GM21737 (cell line): ENCODE data around the gene SYTL1.

Experiments
- ATAC-seq: cut with Tn5 transposase; IDR thresholded peaks from one replicate; pipeline ENCODE4 v1.9.1; 2021; ENCODE audit warnings: mild to moderate bottlenecking, moderate library complexity; ENCODE audit not compliant: unreplicated experiment

The SYTL1 gene

DNA sequence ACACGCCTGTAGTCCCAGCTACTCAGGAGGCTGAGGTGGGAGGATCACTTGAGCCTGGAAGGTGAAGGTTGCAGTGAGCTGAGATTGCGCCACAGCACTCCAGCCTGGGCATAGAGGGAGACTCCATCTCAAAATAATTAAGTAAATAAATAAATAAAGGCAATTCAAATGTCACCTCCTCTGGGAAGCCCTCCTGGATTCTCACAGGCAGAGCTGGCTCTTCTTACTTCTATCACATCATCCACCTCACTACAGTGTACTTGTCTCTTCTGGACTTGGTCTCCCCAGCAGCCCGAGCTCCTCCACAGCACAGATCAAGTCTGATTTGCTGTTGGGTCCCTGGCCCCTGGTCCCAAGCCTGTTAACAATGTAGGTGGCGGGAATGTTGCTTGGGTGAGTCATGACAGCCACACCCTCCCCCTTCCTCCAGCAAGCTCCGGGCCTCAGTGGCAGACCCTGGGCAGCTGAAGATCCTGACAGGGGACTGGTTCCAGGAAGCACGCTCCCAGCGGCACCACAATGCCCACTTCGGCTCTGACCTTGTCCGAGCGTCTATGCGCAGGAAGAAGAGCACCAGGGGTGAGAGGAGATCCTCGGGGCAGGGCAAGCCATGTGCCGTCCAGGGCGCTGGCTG lies 5.3 kb downstream of the SYTL1 start:
- no peak for ATAC-seq

DNA sequence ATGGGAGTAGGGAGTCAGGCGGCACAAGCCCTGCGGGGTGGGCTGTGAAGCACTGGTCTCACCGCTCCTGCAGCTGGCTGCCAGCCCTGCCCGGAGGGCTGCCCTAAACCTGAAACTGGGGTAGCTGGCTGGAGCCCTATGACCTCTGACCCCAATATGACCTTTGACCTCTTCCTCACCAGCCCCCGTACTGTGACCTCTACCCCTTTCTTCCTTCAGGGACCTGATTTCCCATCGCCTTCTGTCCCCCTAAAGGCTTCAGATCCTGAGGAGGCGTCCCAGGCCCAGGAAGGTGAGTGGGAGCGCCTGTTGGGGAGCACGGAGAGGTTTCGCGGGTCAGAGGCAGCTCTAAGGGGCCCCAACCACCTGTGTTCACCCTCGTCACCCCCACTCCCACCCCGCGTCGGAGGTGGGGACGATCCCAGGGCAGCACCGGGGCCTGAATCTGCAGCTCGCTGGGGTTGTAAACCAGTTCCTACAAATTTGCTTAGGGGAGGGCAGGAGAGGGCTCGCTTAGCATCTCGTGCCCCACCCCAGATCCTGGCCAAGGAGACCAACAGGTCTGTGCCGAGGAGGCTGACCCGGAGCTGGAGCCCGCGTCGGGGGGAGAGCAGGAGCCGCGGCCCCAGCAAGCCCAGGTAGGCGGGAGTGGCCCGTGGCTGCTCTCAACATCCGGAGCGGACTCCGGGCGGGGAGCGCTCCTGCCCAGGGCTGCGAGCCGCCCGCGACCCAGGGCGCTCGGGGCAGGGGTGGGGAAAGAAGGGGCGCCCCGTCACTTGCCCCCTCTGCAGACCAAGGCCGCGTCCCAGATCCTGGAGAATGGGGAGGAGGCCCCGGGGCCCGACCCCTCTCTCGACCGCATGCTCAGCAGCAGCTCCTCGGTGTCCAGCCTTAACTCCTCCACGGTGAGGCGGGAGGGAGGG lies 7.3 kb downstream of the SYTL1 start:
- ATAC-seq, result no peak

DNA sequence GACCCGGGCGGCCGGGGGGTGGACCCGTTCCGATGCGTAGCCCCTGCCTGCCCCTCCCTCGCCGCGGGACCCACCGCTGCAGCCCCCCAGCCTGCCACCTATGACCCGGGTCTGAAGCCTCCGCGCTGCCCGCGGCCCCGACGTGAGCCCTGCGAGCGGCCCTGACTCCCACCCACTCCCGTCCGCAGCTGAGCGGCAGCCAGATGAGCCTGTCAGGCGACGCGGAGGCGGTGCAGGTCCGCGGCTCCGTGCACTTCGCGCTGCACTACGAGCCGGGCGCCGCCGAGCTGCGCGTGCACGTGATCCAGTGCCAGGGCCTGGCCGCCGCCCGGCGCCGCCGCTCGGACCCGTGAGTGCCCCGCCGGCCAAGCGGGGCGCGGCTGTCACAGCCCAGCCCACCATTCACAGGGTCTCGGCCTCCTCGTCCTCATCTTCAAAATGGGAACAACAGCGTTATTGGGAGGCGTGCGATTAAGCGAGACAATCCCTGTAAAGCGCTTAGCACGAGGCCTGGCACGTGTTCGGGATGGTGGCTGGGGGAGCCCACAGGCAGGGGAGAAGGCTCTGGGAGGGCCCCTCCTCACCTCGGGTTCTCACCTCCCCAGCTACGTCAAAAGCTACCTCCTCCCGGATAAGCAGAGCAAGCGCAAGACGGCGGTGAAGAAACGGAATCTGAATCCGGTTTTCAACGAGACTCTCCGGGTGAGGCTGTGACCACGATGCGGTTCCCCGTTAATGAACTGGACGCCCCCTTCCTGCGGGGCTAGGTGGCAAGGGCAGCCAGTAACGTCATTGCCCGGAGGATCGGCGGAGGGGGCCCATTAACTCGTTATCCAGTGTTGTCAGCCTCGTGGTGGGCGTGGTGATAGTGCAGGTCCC lies 8.2 kb downstream of the SYTL1 start:
- ATAC-seq, result no peak

DNA sequence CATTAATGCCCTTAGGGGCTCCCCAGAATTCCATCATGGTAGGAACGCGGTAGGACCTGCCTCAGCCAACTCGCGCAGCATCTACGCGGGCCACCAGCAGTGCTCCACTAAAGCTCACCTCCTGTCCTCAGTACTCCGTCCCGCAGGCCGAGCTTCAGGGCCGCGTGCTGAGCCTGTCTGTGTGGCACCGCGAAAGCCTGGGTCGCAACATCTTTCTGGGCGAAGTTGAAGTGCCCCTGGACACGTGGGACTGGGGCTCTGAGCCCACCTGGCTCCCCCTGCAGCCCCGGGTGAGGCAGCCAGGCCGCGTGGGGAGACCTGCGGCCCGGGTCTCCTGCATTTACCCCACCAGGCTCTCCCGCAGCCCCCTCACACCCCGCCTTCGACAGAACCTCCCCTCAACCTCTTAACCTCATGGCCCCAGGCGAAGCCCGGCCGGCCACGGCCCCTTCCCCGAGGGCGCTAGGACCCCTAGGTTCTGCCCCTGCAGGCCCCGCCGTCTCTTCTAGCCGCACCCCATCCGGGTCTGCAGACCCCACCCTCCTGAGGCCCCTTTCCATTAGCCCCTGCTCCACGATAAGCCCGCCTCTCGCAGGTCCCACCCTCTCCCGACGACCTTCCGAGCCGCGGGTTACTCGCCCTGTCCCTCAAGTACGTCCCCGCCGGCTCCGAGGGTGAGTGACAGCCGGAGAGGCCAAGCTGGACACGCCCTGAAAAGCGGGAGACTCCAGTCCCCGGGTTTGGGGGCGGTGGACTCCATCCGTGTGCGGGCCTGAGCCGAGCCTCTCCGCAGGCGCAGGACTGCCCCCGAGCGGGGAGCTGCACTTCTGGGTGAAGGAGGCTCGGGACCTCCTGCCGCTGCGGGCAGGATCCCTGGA lies 9.1 kb downstream of the SYTL1 start:
- no peak for ATAC-seq

DNA sequence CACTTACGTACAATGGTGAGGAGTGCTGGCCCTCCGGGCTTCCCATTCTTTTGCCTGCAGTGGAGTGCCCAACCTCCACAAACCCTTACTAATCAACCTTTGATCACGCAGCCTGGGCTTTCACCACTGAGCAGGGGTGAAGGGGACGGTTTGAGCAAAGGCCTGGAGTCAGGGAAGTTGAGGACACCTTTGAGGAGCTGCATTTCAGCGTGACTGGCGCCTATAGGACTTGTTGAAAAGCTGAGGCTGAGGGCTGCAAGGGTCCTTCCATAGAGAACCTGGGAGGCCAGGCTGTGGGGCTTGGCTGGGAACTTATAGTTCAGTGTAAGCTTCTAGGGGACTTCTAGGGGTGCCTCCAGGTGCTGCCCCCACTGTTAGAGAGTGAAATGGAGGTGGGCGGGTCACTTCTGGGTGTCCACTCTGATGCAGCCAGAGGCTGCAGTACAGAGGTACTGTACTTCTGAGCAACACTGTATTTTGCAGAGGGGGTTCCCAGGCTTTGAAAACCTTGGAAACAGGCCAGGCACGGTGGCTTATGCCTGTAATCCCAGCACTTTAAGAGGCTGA lies 9.8 kb downstream of the SYTL1 start:
- no peak for ATAC-seq

DNA sequence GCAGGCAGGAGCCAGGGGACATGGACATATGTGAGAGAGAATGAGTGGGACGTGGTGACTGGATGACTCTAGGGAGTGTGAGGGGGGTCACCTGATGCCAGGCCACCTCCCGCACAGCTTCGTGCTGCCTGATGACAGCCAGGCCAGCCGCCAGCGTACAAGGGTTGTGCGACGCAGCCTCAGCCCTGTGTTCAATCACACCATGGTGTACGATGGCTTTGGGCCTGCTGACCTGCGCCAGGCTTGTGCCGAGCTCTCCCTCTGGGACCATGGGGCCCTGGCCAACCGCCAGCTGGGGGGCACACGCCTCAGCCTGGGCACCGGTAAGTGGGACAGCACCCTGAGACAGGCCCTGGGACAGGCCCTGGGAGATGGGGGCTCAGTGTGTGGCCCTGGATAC lies 11.3 kb downstream of the SYTL1 start:
- ATAC-seq, result no peak

DNA sequence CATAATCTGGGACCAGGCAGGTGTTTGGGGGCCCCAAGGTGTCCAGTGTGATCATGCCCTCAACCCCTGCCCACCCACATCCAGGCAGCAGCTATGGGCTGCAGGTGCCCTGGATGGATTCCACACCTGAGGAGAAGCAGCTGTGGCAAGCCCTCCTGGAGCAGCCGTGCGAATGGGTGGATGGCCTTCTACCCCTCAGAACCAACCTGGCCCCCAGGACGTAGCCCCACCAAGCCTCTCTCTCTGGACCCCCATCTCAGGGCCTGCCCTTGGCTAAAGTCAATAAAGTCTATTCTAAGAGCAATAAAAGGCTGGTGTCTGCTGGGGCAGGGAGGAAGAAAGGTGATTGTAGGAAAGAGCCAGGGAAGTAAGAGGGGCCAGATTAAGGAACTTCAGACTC lies 11.8 kb downstream of the SYTL1 start:
- ATAC-seq, result no peak

DNA sequence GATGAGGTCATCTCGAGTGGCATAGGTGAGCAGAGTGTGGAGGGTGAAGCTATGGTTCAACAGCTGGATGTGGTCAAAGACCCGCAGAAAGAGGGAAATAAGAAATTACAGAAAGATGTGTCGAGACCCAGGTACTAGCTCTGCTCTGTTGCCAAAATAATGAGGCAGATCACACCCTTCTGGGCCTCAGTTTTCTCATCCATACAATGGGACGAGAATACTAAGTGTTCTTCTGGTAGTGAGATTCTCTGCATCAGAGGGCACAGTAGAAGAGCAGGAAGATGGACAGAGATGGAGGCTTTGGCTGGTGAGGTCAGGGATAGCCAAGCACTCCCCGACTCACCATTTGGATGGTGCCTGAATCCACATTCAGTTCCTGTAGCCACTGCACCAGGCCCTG lies 13.9 kb downstream of the SYTL1 start:
- ATAC-seq, result no peak

DNA sequence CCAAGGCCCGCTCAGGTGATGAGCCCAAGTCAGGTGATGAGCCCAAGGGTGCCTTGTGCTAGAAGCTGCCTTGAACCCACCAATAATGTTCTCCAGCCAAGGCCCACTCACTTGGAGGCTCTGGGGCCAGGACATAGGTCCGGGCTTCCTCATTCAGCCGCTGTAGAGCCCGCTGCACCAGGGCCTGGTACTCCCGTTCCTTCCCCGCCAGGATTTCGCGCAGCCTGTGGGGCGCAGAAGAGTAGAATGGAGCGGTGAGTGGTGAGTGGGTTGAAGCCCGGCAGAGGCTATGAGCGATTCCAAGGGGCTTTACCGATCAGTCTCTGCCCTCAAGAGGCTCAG lies 14.4 kb downstream of the SYTL1 start:
- ATAC-seq, result no peak

DNA sequence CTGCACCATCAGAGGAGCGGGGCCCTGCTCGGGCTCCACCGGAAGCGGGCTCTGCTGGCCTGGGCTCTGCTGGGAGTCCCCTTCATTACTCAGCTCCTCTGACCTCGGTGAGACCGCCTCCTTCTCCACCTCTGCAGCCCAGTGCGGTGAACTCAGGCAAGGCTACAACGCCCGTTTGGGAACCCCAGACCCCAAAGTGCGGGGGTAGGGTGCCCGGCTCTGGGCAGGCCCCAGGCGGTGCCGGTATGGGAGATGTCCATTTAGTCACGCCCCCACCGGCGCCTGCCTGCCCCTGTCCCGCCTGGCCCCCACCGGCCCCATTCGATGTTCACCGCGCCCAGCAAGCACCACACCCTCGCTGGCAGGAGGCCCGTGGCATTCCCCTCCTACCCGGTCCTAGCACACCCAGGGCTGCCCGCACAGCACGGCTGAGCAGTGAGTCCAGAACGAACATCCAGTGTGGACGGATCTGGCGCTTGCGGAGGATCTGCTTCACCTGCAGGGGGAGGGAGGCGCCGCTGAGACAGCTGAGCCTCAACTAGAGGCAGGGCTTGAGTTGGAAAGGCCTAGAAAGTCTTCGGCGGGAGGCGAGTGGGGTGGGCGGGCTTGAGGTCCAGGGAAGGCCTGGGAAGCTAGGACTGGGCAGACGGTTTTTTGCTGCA lies 14.9 kb downstream of the SYTL1 start:
- ATAC-seq, result no peak

DNA sequence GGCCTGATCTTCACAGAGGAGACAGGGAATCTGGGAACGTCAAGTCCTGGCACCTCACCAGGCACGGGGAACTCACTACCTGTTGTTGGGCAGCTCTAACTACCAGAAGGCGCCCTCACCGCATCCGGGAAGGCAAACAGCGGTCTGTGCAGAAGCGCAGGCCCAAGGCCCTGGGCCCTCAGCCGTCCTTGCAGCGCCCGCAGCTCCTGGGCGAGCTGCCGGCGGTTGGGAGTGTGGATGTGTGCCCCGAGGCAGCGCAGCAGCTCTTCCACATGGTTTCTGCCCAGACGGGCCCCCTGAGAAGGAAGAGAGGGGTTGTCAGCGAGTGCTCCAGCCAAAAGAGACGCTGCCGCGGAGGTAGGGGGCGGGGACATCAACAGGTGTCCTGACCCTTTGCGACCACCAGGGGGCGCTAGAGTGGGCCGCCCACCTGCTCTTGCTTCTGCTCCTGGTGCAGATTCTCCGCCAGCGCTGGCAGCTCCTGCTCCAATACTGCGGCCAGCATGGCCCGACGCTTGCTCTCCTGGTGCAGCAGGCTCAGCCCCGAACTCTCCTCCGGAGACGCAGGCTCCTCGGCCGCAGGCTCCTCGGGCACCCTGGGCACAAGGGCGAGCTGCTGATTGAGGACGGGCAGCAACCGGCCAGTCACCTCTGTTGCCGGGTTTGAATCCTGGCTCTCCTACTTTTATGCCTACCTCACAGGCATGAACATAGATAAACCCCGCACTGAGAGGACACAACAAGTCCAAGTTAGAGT lies 15.6 kb downstream of the SYTL1 start:
- no peak for ATAC-seq

DNA sequence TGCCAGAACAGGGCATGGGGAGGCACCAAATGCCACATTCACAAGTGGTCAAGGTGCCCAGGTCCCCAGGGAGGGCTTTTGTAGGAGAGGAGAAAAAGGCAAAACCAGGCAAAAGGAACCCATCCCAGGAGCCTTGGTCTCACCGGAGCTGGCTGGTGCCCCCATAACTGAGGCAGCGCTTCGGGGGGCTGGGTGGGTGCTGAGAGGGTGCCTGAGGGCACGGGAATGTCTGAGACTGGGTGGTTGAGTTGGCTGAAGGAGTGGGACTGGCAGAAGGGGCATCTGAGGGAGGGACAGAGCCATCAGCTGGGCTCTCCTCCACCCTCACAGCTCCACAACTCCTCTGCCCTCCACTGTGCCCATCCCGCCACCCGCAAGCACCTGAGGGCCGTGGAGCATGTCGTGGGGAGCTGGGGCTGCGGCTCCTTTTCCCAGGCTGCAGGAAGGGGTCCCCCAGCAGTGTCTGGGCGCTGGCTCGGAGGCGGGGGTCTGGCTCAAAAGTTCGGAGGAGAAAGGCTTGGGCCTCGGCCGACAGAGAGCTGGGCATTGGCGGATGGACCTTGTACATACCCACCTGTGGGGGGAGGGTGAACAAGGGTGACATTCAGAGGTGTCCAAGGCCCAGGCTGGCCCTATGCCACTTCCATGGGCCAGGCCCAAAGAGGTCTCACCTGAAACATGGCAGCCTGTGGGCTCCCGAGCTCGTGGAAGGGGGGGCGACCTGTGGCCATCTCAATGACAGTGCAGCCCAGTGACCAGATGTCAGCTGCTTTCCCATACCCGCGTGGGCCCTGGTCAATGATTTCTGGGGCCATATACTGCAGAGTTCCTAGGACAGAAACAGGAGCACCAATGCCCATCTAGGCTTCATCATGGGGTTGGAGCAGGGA lies 16.5 kb downstream of the SYTL1 start:
- no peak for ATAC-seq

DNA sequence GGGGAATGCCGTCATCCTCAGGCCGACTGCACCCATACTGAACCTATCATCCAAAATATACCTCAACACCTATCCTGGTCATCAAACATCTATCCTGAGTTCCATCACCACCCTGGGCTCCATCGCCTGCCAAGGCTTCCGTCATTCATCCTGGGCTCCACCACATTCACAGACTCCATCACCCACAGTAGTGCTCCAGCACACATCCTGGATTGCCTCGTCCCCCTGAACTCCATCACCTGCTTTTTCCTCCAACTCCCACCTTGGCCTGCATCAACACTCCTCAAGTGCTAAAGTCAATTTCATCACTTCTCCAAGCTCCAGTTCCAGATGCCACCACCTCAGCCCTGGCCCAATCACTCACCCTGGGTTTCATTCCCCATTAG lies 17.1 kb downstream of the SYTL1 start:
- ATAC-seq, result no peak

DNA sequence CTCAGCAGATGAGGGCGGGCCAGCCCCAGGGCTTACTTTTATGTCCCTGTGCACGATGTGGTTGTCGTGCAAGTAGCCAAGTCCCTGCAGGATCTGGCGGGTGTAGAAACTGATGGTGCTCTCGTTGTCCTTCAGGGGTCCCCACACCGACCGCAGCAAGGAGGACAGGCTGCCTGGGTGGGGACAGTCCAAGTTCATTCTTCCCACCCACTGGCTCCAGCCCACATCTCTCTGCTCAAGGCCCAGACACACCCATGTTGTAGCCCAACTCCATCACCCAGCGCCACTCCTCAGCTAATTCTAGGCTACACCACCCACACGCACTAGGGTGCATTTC lies 18.0 kb downstream of the SYTL1 start:
- no peak for ATAC-seq

DNA sequence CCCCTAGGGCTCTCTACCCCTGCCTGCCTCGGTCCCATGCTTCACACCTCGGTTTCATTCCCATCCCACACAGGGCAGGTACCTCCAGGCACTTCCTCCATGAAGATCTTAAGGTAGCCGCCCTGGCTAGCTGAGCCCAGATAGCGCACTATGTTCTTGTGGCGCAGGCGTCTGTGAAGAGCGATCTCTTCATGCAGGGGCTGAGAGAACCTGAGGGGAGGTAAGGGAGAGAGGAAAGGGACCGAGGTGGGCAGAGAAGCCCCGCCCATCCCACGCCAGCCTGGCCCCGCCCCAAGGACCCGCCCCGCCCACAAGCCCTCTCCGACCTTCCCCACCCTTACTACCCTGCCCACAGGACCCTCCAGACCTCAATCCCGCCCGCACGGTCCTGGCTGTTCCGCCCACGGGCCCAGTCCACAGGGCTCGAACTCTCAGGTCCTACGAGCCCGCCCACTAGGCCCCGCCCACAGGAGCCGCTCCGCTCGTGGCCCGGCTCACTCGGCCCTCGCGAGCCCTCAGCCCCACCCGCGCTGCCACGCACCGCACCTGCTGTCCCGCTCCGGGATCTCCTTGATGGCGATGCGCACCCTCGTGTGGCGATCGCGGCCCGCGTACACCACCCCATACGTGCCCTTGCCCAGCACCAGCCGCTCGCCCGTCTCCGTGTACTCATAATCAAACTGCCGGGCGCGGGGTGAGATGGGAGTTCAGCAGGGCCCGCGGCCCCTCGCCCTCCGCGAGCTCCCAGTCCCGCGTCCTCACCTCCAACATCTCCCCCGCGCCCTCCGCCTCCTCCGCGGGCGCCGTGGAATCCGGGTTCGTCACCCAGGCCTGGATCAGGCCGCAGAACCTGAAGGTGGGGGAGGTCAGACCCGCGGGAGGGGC lies 18.6 kb downstream of the SYTL1 start:
- ATAC-seq, result no peak

DNA sequence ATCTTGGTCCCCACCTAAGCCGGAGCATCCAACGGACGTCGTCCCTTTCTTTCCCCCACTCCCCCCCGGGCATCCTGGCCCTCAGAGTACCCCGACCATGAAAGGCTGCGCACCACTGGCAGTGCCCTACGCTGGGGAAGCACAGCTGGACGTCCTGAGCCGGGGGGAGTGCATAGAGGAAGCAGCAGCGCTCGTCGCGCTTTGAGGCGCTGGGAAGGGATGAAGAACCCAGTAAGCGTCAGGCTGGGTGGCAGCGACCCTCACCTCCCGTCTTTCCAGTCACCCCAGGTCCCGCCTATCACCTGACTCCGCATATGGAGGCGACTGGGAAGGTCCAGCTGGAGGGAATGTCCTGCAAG lies 19.2 kb downstream of the SYTL1 start:
- no peak for ATAC-seq

DNA sequence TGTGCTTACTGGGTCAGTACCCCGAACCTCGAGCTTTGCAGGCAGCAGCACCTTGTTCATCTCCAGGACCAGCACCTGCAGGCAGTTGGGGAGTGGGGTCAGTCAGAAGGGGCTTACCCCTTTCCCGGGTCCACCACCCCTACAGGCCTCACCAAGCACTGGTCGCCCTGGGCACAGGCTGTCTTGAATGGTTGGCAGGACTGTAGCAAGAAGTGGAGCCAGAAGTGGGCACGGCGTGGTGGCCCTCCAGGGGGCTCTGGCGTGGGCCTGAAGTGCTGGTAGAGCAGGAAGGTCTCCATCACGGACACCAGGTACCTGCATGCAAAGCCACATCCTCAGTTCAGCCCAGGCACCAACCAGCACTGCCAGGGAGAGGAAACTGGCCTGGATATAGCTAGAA lies 19.7 kb downstream of the SYTL1 start:
- ATAC-seq, result no peak
